CD1c-positive myeloid dendritic cell (primary cell): Measurements from ENCODE around the gene NRXN3.

Experiments
- DNase-seq: peaks from one replicate; pipeline ENCODE4 v3.0.0-alpha.2; 2016; ENCODE audit errors: extremely low spot score

Gene NRXN3

DNA sequence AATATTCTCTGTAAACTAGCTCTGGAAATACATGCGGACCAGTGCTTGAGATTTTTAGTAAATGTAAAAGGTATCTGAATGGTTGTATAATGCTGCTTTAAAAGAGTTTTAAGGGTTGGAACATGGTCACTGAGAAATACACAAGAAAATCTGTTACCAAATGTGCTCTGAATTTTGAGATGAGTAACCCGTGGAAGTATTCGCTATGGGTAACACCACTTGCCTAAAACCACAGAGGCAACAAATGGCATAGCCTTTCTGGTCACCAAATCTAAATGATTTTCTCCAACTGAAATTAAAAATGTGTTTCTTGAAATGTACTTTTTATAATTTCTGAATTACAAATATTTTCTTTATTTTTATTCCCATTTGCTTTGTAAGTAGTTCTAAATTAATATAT lies 1295.5 kb downstream of the NRXN3 start:
- no peak for DNase-seq

DNA sequence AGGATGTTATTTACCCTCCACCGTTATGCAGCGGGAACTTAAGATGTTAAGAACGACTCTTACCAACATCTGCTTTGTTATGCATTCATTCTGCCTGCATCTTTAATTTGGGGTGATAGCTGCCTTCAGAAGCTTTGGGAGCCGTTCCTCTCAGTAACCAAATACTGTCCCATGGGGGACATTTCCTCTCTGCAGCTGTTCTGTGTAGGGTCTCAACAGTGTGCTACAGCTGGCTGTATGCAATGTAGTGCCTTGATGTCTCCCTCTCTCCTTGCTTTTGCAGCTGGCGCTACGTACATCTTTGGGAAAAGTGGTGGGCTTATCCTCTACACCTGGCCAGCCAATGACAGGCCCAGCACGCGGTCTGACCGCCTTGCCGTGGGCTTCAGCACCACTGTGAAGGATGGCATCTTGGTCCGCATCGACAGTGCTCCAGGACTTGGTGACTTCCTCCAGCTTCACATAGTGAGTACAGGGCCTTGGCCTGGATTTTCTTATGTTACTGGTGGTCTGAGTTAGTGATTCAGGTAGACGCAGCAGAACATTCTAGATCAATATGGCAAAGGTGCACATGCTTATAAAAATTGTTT lies 1296.9 kb downstream of the NRXN3 start:
- DNase-seq: no peak

DNA sequence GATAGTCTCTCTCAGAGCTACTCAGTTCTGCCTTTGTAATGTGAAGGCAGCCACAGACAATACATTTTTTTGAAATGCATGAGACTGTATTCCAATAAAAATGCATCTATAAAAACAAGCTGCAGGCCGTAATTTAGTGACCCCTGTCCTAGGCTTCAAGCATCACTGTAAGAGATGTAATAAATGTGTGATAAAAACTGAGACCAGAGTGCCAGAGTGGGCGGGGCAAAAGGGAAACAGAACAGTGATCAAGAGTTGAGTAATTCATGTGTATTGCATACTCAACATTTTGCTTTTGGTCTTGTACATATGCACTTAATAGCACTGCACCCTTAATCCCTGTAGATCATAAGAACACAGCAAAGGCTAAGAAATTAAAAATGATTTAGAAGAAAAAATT lies 1297.7 kb downstream of the NRXN3 start:
- no peak for DNase-seq

DNA sequence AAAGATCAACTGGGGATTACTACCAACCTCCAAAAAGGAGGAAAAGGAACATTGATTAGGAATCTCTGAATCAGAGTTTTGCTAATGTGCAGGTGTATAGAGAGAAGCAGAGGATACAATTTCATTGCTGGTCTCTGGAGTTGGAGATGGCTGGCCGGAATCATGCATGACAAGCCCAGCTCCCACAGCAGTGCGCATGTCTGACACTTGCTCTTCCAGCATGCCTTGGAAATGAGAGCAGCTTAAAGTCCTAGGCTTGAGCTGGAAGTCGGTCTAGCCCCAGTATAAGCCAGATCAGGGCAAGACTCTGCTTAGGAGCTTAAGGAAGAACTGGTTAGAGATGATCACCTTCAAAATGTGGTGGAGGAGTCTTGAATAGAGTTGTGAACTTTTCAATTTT lies 1298.3 kb downstream of the NRXN3 start:
- no peak for DNase-seq

DNA sequence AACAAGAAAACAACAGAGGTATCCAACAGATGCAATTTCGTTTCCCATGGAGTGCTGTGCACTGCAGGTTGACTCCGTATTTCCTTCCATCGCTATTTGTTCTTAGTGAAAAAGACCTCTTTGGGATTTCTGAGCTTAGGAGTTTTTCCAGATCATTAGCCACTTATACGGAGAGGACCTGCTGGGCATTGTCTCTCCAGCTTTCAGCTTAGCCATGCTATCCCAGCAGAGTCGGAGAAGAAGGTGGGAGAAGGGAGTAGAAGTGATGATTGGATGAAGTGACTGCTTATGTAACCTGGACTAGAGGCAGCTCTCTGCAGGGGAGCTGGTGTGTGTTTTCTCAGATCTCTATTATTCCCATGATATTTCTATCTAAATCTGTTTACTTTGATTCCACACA lies 1303.5 kb downstream of the NRXN3 start:
- DNase-seq: no peak

DNA sequence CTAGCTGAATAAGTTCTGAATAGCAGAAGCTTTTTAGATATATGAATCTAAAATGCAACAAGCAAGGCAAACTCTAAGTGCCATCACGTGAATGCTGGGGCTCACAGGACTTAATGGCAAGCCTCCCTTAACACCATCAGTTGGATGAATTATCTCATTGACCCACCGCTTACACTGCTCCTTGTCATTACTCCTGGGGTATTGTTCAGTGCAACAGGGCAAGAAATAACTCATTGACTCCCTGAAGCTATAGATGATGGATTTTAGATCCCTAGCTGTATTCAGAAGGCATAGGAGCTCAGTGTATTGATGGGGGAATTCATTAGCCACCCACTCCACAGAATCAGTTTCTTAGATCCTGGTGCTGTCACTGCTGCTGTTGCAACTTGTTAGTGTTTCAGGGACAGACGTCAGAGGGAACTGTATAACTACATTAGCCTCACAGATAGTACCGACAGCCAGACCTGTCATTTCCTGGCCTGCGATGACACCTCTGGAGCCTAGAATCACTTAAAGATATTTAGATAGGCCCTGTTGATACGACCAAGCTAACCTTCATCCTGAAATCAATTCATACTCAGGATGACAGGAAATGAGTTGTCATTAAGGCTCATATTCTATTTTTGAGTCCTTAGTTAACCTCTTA lies 1305.8 kb downstream of the NRXN3 start:
- DNase-seq: no peak

DNA sequence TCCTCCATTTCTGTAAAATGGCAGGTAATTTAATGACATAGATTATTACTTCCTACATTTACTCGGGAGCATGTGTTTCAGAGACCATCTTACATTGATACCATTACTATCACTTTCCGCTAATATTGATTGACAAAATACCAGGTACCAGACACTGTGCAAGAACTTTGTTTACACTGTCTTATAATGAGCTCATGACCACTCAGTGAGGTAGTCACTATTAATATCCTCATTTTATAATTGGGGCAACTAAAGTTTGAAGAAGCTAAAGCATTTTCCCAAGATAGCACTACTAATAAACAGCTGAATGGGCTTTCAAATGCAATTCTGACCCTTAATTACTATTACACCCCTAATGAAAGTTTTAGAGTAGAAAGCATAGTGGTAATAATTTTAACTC lies 1306.4 kb downstream of the NRXN3 start:
- DNase-seq: no peak

- DNase-seq: no peak
Measured at GRCh38 chr14:79480212-79480611, 1310.0 kb downstream of the NRXN3 start.

GRCh38 chr14:79482825-79483224 lies 1312.7 kb downstream of the NRXN3 start:
- DNase-seq: no peak

DNA sequence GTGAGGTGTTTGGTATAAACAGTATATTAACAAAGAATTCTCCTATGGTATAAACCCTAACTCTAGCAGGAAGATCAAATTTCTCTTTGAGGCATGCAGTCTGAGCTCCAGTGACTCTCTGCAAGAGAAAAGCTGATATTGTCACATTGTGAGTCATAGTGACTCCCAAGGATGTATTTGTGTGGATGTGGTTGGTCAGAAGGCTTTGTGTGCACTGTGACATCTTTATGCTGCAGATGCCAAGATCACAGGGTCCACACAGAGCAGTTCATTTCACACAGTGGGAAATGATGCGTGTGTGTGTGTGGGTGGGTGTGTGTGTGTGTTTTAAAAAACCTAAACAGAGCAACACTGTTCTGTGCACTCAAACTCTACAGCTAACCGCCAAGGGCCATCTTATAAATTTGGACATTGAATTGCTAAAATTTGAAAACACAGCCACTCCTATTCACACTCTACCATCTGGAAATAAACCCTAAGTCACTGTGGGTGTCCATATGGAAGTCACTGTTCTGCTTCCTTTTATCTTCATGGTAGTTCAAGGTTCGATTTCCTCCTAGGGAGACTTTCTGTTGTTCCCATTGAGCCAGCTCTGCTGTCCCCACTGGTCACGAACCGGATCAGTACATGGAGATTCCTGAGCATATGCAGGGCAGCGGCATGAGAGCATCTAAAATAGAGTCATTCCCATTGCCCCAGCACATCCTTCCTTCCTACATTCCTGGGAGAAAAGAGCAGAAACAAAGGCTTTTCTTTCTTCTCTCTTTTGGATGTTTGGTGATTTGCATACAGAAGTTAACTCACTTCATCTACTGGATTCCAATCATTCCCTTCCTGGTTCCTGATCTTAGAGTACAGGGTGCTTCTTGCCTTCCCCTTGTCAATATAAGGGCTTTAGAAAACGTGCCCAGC lies 1313.6 kb downstream of the NRXN3 start:
- DNase-seq: no peak

DNA sequence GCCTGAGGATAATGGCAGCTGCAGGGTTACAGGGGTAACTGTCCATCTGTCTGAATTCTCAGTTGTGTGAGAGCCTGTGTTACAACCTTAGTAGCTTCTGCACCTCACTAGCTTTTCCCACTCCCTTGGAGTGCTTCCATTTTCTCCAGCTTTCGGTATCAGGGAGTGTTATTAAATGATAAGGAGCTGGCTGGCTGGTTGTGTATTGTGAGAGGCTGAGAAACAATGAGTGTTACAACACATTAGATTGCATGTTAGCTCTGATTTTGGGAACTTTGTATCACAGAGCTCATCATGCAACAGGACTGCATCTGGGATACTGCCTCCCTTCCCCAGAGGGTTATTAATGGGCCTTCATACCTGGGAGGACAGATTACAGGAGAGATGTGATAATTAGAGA lies 1317.5 kb downstream of the NRXN3 start:
- DNase-seq: no peak

DNA sequence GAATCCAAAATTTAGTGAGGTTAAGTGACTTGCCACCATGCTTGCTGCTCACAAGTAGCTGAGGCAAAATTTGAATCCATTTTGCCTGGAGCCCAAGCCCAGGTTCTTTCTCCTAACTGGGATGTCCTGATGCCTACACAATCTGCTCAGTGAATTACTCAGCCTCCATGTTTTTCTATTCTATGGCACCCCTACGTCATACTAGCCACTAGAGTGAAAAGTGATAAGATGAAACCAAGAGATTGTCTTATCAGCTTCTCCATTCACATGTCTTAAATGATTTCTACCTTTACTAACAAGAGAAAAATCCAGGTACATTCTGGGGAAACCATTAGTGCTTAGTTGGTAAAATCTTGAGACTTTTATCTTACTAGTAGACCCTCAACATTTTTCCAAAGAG lies 1321.0 kb downstream of the NRXN3 start:
- no peak for DNase-seq

DNA sequence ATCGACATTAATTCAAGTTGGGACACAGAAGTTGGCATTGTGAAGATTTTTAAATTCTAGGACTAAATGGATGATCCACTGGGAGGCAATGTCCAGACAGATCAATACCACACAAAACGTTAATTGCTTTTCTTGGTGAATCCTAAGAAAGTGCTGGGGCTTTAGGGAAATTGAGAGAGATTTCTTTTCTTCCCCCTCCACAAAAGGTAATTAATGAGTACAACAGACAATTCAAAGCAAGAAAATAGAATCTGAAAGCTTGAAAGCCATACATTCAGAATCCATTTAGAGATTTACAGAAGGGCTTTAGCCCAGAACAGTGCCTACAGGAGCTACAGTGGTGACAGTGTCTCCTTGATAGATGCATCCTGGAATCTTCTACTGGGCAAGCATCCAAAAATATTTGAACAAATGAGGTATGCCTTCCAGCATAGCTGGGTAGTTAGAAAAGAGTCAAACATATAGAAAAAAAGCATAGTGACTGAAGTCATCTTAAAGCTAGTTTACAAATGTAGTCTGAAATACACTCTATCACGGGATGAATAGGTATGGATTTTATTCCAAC lies 1323.0 kb downstream of the NRXN3 start:
- no peak for DNase-seq

GRCh38 chr14:79496701-79497100 lies 1326.5 kb downstream of the NRXN3 start:
- DNase-seq: no peak

DNA sequence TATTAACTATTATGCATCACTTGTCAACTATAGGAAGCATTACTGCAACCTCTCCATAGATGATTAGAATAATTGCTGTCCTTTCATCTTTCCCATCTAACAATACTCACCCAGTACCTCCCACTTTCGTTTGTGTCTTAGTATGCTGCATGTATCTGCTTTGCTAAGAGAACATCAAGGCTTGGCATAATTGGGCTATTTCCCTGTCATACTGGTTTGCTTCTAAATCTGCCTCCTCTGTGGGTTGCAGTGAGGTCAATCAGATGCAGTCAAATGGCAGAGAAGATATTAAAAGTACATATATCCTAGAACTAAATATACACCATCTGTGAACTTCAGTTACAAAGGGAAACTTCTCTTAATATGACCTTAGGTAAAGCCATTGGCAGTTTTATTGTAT lies 1330.3 kb downstream of the NRXN3 start:
- no peak for DNase-seq

DNA sequence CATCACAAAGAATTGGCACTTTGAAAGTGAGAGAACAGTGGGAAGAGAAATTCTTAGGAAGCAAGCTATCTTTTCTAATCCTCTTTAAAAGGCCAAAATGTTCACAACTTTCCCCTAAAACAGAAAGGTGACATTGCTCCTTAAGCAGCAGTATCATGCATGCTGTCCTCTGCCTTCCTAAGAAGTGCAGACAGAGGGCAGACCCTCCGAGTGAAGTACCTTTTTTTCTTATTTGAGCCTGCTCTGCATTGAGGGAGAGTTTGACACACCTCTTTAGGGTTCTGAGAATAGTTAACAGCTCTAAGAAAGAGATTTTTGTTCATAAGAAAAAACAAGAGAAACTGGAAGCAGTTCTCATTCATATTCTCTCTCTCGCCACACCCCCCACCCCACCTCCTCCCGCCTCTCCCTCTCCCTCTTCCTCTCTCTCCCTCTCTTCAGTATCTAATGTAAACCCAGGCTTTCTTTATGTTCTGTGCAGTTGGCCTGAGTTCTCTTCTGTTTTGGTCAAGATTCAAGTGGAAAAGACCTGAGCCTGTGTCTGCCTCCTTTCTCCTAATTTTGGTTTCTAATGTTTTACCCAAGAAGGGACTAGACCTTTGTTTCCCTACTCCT lies 1332.1 kb downstream of the NRXN3 start:
- DNase-seq: no peak

DNA sequence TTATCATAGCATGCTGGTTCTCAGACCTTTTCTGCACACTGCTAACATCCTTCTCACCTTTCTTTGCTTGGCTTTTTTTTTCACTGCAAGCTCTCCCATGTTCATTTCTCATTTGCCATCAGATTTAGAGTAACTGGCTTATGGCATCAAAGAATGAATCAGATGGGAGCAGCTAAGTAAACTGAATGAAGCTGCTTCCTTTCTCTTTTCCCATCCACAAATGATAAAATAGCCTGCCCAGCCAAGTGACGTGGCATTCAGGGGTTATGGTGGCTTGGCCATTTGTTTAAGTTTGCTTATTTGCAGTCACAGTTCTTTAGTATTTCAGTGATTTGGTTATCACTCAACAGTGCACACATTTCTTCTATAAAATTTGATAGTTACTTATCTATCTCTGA lies 1332.6 kb downstream of the NRXN3 start:
- DNase-seq: no peak

DNA sequence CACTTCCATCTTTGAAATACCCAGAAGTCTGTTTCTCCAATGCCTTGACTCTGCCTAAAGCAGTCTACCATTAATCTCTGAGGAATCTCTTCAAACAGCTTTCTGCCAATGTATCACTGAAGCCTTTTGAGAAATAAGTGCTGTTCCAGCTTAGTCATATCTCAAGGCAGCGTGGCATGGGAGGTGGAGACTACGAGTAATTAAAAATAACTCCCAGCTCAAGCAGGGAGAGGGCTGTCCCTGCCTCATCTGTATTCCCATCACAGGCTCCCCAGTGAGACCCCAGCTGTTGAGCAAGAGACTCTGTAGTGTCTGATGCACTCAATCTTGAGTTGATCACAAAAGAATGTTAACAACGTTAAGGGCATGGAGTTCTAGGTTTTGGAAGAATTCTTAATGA lies 1340.5 kb downstream of the NRXN3 start:
- no peak for DNase-seq

GRCh38 chr14:79511146-79511545 lies 1341.0 kb downstream of the NRXN3 start:
- no peak for DNase-seq

GRCh38 chr14:79513446-79513845 lies 1343.3 kb downstream of the NRXN3 start:
- DNase-seq: no peak

- no peak for DNase-seq
Measured at GRCh38 chr14:79514700-79515099, 1344.5 kb downstream of the NRXN3 start.

DNA sequence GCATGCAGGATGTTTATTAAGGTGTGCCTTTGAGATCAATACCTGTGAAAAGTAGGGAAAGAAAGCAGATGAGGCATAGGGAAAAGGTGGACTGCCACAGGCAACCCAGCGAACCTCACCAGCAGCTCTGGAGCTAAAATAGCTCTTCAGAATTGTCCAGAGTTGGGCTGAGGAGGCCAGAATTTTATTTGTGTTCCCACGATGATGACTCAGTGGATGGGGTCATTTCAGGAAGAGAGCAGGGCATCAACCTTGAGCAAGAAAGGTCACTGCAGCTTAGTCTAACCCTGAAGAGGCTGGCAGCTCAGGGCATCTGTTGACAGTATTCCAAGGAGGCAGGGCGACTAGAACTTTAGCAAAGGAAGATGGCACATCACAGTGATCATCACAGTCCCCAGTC lies 1345.0 kb downstream of the NRXN3 start:
- DNase-seq: no peak
